ENCODE results near the gene ROBO1.
"Not testable (repeated sequence)": the region's sequence is repeated elsewhere in the genome, so short reads cannot be mapped to it uniquely, and the experiment has no call there.

ROBO1 gene

GRCh38 chr3:79368403-79368802, 399.4 kb downstream of the ROBO1 start:
- no peak for DNase-seq

GRCh38 chr3:79367803-79368202, 400.0 kb downstream of the ROBO1 start:
- no peak for DNase-seq

DNA sequence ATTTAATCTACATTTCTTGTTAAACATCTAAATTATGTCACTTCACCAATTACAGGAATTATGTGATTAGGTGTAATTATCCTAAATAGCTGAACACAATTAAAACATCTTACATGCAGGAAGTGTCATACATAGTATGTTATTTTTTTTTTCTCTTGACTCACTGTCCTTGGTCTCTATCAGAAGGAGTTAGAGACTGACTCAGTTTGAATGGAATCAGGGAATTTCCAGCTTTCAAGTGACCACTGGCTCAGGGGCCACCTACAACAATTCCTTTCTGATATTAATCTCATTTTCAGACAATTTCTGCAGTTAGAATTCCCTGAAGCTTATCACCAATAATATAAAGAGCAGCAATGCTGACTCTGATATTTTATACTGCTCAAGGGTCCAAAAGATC, 400.7 kb downstream of the ROBO1 start:
- DNase-seq = peak; percentile 48

DNA sequence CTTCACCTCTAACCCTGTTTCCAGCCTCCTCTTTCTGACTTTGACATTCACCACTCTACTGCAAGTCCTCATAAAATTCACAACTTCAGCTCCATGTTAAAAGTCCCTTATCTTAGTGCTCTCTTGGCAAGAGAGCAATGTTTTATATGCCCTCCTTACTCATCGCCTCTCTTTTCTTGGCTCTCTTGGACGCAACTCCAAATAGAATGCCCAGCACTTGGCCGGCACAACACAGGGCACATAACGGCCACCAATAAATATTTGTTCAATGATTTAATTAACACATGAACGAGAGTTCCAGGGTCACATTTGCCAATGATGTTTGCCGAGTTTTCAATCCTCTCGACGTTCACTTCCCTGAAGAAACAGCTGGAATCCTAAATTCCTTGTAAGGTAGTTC, 401.4 kb downstream of the ROBO1 start:
- no peak for DNase-seq

- DNase-seq = no peak
Measured at GRCh38 chr3:79364784-79365183, 403.0 kb downstream of the ROBO1 start.

GRCh38 chr3:79362571-79363270, 405.1 kb downstream of the ROBO1 start:
- DNase-seq = no peak

- DNase-seq = peak; percentile 49
Measured at GRCh38 chr3:79361748-79362378, 405.9 kb downstream of the ROBO1 start.

- DNase-seq = no peak
Measured at GRCh38 chr3:79358327-79358726, 409.5 kb downstream of the ROBO1 start.

DNA sequence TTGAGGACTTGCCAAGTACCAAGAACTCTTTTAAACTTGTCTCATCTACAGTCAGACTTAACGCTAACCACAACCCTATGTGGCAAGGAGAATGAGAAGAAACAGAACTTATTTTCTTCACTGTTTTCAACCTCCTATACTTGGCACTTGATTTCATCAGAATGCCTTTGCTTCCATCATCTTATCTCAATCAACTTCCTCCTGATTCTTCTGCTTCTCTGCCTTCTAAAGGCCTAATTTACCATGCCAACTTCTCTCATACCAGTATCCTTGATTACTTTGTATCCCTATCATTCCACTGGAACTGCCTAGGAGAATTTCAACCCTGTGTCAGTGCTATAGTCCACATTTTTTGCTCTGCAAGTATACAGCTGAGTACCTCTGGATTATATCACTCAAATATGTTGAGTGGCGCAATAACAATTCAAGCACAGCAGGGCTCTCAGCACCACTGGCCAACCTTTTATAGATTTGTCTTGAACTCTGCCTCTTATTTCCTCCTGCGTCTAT, 413.6 kb downstream of the ROBO1 start:
- peak; percentile 13 for DNase-seq

GRCh38 chr3:79351699-79352098, 416.1 kb downstream of the ROBO1 start:
- DNase-seq = no peak

GRCh38 chr3:79344876-79345871, 422.6 kb downstream of the ROBO1 start:
- no peak for DNase-seq

GRCh38 chr3:79341961-79342360, 425.8 kb downstream of the ROBO1 start:
- no peak for DNase-seq

DNA sequence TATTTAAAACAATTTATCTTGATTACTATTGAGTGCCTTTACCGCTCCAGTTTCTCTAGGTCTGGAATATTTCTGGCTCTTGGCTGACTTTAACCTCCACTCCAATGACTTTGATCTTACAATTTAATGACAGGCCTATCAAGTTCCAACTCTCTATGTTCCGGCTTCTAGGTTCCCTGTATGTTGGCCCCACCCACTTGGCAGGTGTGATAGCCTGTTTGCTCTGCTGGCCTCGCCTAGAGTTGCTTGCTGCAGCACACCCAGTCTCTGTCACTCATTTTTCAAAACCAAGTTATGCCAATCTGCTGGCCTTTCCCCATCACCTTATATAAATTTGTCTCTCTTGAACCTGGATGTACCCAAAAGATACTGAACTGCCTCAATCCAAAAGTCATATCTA, 428.0 kb downstream of the ROBO1 start:
- DNase-seq = no peak

- no peak for DNase-seq
Measured at GRCh38 chr3:79337798-79338197, 430.0 kb downstream of the ROBO1 start.

GRCh38 chr3:79329154-79329553, 438.6 kb downstream of the ROBO1 start:
- peak; percentile 9 for DNase-seq

DNA sequence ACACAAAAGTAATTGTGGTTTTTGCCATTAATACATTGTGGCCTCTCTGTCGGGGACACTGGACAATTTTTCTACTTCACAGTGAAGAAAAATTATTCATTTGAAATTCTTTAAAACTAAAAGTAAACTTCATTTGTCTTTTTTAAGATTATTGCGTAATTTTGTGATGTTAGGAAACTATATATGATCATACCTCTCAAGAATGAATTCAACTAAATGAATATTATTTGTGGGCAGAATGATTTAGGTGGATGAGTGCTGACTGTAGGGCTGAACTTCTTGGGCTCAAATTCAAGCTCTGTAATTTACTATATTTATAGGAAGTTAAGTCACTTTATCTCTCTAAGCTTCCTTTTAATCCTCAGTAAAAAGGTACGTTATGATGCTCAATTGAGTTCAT, 441.2 kb downstream of the ROBO1 start:
- DNase-seq = peak; percentile 12

- DNase-seq = not testable (repeated sequence)
Measured at GRCh38 chr3:79325833-79326383, 441.9 kb downstream of the ROBO1 start.

- no peak for DNase-seq
Measured at GRCh38 chr3:79317551-79318518, 450.0 kb downstream of the ROBO1 start.

- DNase-seq = no peak
Measured at GRCh38 chr3:79314962-79315361, 452.8 kb downstream of the ROBO1 start.

DNA sequence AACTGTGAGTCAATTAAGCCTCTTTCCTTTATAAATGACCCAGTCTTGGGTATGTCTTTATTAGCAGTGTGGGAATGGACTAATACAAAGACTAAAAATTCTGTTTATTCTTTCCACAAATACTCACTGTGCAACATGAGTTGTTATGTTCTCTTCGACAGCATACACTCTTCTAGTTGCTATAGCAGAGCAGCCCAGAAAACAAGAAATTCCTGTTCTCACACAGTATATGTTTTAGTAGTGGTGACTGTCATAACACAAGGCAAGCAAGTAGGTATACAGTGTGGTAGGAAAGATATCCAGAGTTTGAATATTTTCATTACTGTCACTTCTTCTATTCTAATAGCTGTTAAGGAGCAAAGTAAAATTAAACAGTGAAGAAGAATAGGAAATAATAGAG, 453.3 kb downstream of the ROBO1 start:
- DNase-seq = no peak

DNA sequence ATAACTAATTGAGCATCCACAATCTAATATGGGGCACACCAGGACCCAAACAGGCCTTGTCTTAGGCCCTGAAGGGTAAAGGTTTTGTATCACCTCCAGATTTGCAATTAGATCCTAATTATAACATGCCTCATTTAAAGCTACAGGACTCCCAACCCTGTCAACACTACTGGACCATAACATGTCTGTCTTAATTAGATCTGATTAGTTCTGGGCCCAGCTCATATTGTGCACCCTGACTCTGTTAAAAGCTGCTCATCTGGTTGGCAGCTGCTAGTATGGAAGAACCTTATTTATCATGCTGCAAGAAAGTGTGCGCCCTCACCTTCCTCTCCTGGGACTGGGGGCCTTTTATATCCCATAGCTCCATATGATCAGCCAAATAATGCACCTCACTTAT, 457.8 kb downstream of the ROBO1 start:
- DNase-seq = no peak

Measured in fibroblast of skin of scalp (primary cell).